GM19455 (cell line): ENCODE measurements around the gene NECTIN4.
A peak's percentile ranks its signal among the peaks of the same experiment; 100 is the strongest.

Experiments
- ATAC-seq: cut with Tn5 transposase; IDR thresholded peaks from one replicate; pipeline ENCODE4 v1.9.1; 2021; ENCODE audit not compliant: unreplicated experiment

Gene NECTIN4

GRCh38 chr1:161113915-161114314 lies 24.6 kb upstream of the NECTIN4 start:
- no peak for ATAC-seq

GRCh38 chr1:161111527-161111926 lies 22.2 kb upstream of the NECTIN4 start:
- no peak for ATAC-seq

DNA sequence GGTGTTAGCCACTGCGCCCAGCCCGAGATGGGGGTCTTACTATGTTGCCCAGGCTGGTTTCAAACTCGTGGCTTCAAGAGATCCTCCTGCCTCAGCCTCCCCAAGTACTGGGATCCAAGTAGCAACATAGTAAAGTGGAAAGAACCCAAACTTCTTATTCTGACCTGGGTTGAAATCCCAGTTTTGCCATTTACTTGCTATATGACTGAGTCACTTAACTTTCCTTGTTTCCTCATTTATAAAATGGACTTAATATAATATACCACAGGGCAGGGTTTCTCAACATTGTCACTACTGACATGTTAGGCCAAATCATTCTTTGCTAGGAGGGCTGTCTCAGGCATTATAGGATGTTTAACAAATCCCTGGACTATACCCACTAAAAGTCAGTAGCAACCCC lies 21.8 kb upstream of the NECTIN4 start:
- no peak for ATAC-seq

GRCh38 chr1:161106431-161106830 lies 17.1 kb upstream of the NECTIN4 start:
- ATAC-seq, result no peak

- ATAC-seq, result no peak
Observed at GRCh38 chr1:161100556-161100955, 11.2 kb upstream of the NECTIN4 start.

- no peak for ATAC-seq
Observed at GRCh38 chr1:161099090-161099802, 9.9 kb upstream of the NECTIN4 start.

DNA sequence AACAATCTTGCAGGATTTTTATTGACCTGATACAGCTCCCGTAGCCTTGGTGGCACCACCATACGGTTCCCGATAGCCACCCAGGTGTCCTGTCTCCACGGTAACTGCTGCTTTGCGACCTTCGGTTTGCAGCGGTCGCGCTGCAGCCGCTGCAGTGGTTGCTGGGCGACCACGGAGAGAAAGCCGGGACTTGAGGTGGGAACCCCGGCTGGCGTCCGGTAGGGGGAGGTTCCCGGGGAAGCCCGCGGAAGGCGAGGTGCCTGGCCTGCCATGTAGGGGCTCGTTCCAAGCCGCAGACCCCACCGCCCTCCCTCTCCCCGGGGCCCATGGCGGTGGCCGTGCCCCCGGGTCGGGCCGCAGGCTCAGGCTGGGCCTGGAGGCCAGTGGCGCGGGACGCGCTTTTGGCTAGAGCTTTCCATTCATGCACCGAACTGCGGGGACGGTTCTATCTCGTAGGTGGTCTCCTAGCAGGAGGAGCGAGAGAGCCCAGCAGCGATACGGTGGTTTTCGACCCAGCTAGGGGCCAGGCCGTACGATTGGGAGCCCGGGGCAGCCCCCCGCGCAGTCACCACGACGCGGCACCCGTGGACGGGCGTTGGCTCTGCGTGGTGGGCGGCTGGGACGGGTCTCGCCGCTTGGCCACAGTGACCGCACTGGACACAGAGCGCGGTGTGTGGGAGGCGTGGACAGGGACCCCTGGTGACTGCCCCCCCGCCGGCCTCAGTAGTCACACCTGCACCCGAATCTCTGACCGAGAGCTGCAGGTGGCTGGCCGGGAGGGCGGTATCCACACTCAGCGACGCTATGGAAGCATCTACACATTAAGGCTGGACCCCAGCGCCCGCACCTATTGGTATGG lies 9.1 kb upstream of the NECTIN4 start, which contains the start of gene KLHDC9:
KLHDC9 (plus strand) TSS at position 152 of the 859 bp plus-strand sequence; CDS start at position 327, 175 bp downstream.
- ATAC-seq, result peak; percentile 84

- no peak for ATAC-seq
Observed at GRCh38 chr1:161096530-161096929, 7.2 kb upstream of the NECTIN4 start.

GRCh38 chr1:161096015-161096414 lies 6.7 kb upstream of the NECTIN4 start:
- no peak for ATAC-seq

DNA sequence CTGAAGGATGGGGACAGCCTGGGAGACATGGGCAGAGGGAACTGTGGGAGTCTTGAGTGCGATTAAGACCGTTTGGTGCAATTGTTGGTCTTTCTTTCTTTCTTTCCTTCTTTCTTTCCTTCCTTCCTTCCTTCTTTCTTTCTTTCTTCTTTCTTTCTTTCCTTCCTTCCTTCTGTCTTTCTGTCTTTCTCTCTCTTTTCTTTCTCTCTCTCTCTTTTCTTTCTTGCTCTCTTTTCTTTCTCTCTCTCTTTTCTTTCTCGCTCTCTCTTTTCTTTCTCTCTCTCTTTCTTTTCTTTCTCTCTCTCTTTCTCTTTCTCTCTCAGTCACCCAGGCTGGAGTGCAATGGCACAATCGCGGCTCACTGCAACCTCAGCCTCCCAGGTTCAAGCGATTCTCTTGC lies 5.9 kb upstream of the NECTIN4 start:
- no peak for ATAC-seq

DNA sequence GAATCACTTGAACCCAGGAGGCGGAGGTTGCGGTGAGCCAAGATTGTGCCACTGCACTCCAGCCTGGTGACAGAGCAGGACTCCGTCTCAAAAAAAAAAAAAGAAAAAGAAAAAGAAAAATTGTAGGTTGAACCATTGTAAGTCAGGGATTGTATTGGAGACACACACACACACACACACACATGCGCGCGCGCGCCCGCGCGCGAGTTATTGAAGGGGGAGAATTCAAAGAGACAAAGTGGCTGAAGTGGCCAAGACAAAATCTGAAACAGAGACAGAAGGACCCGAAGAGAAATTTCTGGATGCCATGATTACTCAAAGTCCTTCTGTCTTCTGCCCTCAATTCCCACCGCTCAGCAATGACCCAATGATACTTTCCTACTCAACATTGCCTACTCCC lies 5.1 kb upstream of the NECTIN4 start:
- ATAC-seq, result no peak

DNA sequence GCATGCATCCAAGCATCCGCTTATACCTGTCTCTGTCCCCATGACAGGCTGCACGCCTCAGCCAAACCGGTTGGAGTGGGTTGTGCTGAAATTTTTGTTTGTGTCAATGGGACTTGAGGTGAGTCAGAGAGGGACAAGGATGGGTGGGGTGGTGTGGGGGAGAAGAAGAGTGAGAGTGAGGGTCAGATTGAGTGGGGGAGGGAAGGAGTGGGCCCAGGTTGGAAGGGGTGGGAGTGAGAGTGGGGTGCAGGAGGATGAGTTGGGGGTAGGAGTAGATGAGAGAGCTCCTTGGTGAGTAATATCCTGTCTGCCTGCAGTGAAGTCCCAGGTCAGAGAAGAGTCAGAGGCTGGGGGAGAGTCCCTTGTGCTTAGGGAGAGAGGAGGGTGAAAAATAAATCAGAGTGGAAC lies 3.3 kb upstream of the NECTIN4 start:
- ATAC-seq, result no peak

GRCh38 chr1:161091796-161092507 lies 2.6 kb upstream of the NECTIN4 start:
- no peak for ATAC-seq

GRCh38 chr1:161091093-161091492 lies 1.7 kb upstream of the NECTIN4 start:
- no peak for ATAC-seq

DNA sequence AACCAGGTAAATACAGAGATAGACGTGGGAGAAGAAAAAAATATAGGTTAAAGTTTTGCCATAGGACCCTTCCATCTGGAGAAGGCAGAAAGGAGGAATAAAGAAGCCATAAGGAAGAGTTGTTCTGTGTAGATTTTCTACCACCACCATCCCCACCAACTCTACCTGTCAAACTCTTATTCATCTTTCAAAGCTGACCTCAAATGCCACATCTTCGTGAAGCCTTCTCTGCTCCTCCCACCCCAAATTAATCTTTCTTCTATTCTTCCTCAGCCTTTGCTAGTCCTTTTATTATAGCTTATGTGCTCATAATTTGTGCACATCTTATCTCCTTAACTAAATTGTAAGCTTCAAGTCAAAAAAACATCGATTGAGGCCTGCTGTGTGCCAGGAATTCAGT lies 1.3 kb upstream of the NECTIN4 start:
- ATAC-seq, result no peak

DNA sequence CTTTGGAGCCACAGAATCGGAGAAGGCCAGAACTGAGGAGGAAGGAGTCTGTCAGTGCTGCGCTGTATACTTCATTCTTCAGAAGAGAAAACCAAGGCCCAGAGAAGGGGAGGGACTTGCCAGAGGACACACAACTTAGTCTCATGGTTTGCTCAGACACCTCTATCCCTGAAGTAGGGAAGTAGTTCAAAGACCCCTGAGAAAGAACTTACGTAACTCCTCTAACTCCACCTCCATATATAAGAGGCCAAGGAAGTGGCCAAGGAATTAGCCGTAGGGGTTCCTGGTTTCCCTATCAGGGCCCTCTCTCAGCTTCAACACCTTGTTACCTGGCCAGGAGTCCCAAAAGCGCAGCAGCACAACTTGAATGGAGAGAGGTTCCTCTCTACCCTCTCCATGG lies 580 bp upstream of the NECTIN4 start:
- ATAC-seq, result no peak

DNA sequence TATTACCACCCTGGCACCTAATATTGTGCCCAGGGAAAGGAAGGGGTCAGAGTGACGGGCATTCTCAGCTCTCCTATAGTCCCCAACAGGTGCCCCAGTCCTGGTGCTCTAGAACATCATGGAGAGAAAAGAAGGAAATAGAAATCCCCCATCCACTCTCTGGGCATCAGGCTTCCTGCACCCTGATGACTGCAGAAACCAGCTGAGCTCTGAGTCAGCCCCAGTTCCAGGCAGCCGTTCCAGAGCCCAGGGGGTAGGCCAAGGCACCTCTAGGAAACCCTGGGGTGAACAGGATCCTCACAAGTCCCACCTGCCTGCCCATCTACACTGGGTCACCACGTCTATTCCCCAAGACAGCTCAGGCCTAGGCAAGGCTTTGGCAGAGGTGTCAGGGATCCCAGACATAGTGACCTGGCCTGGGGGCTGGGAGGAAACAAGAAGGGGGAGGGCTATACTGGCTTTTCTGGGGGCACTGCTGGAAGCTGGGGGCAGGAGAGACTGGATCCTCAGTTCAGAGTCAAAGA lies 709 bp downstream of the NECTIN4 start:
- ATAC-seq, result no peak

- no peak for ATAC-seq
Observed at GRCh38 chr1:161086457-161086856, 2.9 kb downstream of the NECTIN4 start.

DNA sequence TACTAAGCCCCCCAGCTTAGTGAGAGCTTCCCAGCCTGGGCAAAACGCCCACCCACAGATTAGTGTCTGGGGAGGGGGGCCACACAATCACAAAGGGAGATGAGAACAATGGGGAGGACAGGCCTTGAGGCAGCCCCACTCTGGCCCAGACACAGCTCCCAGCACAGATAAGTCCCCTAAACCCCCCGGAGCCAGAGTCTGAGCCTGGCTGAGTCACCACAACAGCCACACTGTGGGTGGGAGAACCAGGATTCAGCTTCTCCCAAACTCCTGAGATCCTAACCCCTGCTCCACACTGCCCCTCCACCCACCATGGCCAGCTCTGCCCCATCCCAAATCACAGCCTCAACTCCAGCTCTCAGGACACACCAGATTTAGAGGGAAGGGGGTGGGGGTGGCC lies 4.2 kb downstream of the NECTIN4 start:
- ATAC-seq, result no peak

DNA sequence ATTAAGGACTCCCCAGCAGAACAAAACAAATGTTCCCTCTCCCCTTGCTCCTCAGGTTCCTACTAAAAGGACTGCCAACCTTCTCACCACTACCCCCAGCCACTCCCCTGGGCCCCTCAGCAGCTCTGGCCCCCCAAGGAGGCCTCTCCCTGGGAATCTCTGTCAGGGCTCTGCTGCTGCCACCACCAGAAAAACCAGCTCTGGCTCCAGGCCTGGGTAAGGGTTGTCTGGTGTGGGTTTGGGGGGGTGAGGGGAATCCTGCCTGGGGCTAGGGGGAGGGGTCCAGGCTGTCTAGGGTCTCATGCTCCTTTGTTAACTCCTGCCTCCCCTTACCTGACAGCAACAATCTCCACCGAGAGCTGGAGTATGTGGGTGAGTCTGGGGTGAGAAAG lies 4.8 kb downstream of the NECTIN4 start:
- ATAC-seq, result no peak
